ENCODE data around the gene CREB3L4.
"Not testable (repeated sequence)": the region's sequence is repeated elsewhere in the genome, so short reads cannot be mapped to it uniquely, and the experiment has no call there.

Gene CREB3L4

DNA sequence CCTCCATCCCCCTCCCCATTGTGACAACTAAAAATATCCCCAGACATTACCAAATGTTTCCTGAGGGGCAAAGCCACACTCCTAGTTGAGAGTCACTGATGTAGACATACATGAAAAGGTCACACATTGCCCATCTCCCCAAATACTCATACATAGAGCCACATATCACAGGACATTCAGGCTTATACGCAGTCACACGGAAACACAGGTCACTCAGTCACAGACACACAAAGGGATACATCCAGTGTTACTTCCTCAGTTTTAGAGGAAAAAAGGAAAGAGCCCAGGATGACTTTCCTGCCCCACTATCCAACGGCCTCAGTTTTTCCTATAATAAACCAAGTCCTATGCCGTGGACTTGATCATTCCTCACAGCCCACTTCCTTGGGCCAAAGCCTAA is 6.3 kb upstream of the CREB3L4 start:
- no peak for DNase-seq

DNA sequence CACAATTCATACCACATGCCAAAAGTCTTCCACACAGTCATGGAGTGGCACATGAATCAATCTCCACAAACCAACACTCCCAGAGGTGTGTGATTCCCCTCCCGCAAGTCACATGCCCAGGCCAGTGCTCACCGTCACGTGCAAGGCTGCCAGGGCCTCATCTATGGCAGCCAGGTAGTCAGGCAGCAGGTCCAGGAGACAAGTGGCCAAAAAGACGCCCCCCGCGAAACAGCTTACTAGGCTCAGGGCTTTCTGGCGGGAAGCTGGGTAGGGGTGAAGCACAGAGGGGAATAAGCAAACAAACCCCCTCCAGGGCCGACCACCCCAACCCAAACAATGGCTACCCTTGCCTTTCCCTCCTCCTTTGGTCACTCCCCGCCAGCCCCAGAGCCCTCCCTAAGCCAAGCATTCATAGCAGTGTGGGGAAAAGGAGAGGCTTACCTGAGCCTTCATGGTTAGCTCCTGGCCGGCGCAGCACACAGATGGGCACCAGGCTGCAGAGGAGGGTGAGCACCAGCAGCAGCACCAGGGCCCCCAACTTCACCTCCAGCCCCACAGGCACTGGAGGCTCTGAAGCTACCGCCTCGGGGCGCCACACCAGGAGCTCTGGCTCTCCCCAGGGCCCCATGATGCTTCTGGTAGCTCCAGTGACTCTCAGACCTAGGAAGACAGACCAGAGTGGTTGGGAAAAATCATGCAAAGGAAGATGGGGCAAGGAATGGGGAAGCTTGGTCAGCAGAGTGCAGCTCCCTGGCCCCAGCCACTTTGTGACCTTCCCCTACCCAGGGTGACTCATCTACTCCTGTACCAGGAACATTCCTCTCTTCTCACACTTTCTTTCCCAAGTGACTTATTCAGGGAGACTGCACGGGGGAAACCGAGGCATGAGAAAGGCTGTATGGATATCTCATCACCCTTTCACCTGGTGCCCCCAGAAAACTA is 5.3 kb upstream of the CREB3L4 start:
- DNase-seq: peak; percentile 41

DNA sequence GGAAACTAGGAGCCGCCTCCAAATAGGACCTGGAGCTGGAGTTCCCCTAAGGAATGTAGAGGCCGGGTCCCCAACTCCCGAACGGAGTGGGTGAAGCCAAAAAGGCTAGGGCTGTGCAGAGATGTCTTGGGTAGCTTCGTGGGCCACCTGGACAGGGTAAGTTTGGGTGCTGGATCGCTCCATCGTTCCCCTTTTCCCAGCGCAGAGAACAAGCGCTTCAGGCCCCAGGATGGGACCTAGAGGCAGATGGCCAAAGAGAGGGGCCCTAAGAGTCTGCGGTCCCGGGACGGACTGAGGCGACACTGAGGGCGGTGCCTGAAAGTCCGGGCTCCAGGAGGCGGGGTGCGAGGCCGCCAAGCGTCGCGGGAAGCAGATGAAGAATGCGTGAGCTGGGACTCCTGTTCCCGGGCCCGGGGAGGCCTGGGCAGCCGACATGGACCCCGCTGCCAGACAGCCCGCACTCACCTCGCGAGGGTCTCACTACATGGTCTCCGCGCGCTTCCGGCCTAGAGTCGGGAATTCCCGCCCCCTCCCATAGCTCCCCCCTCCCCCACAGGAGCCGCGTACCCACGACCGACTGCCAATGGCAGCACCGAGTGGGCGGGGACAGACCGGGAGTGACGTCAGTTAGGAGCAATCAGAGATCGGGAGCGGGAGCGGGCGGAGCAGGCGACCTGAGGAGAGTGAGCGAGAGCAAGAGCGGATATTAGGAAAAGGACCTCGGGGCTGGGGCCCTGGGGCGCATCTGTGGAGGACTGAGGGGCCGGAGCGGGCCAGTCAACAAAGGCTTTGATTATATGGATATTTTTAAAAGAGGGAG is 4.5 kb upstream of the CREB3L4 start, which contains the start of gene SLC39A1:
SLC39A1 (minus strand) TSS at position 508 of the 820 bp plus-strand sequence. CDS start 822 bp downstream, outside the sequence.
- DNase-seq: peak; percentile 99

DNA sequence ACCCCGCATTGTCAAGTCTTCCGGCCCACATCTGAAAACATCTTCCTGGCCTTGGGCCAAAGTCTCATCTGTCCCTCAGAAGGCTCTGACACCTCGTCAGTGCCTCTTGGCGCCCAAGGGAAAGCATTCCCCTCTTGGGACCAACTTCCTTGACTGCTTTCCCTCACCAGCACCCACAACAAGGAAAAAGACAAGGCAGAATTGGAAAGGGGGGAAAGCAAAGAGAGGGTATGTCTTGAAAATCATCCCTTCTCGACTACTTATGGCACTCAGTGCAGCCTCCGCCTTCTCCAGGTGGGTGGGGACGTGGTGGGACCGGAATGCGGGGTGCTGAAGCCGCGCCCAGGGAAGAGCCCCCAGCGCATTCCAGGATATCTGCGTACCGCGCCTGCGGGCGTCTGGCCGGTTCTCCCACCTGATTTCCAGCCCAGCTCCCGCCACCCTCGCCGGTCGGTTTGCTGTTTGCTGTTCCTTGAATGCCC is 3.8 kb upstream of the CREB3L4 start:
- DNase-seq: peak; percentile 68

DNA sequence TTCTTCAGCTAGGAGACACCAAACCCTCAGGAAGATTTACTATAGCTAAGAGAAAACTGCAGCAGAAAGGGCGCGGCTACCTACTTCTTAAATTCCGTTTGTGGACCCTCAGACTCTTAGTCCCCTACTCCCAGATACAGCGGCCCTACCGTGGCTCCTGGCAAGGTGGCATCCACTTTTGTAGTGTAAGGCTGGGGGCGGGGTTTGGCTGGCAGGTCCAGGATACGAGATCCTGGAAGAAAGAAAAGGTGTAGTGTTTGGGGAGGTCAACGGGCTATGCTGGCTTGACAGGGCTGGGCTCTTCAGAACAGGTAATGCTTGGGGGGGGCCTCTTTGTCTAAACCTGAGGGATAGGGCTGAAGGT is 280 bp downstream of the CREB3L4 start:
- no peak for DNase-seq

DNA sequence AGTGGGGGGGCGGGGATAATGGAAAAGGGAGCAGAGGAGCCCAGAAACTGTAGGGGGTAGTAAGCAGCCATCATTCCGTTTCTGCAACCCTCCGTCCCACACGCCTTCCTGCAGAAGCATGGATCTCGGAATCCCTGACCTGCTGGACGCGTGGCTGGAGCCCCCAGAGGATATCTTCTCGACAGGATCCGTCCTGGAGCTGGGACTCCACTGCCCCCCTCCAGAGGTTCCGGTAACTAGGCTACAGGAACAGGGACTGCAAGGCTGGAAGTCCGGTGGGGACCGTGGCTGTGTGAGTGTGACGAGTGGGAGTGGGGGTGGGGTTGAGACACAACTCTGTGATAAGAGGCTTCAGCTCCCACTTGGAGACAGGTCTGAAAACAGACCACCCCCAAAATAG is 706 bp downstream of the CREB3L4 start:
- DNase-seq: no peak

DNA sequence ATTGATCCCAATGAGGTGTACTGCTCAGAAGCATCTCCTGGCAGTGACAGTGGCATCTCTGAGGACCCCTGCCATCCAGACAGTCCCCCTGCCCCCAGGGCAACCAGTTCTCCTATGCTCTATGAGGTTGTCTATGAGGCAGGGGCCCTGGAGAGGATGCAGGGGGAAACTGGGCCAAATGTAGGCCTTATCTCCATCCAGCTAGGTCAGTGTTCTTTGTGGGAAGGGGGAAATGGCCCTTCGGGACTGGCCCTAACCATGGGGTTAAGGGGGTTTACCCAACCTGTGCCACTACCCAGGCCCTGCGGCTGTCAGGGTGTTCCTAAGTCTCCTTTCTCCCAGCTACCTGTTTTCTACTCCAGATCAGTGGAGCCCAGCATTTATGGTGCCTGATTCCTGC is 1.3 kb downstream of the CREB3L4 start:
- no peak for DNase-seq

DNA sequence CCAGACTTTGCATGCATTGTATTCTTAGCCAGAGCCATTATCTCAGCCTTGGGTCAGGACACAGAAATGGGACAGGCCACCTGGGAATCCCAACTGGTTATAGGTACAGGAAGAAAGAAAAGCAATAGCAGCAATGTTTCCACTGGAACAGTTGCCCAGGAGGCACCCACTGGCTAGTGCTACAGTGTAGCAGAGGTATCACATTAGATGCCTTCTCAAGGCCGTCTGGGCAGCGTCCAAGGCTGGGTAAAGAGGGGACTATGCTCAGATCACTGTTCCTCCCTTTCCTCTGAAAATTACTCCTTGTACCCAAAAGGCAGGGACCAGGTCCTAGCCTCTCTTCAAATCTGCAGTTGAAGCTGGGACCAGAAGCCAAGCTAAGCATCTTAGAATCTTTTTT is 2.6 kb downstream of the CREB3L4 start:
- no peak for DNase-seq

DNA sequence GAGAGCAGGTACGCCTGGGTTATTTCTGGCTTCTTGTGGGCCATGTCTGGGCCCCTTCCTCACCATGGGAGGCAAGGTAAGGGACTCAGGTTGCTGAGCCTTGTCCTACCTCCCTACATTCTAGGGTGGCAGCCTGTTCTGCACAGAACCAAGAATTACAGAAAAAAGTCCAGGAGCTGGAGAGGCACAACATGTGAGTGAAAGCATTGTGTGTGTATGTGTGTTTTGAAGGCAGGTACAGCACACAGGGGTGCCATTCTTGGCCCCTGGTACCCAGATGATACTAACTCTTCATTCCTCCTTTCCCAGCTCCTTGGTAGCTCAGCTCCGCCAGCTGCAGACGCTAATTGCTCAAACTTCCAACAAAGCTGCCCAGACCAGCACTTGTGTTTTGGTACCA is 5.4 kb downstream of the CREB3L4 start:
- DNase-seq: no peak

DNA sequence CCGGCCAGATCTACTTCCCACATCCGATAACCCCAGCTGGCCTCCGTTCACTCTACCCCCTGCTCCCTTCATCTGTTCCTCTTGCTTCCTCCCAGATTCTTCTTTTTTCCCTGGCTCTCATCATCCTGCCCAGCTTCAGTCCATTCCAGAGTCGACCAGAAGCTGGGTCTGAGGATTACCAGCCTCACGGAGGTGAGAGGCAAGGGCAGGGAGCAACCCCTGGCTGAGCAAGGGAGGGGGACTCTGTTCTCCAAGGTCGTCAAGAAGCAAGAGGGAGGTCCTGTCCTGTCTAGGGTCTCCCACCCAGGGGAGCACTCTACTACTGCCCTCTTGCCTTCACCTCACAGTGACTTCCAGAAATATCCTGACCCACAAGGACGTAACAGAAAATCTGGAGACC is 5.8 kb downstream of the CREB3L4 start:
- DNase-seq: no peak

DNA sequence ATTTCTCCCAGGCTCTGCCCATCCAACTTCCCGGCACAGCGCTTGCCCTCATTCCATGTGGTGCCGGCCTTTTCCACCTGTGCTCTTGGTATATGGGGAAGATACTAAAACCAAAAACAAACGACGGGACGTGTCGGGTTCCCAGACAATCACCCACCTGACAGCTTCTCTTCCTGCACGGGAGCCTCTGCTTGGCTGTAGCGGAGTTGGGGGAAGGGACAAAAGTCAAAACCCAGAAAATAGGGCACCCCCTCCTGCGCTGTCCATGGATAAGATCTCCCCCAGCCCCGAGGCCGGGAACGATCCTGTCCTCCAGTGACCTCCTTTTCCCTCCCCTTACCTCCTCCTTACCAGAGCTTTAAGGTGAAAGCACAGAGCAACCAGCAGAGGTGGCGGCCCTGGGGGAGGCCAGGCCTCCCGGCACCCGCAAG is 9.1 kb downstream of the CREB3L4 start:
- DNase-seq: no peak

DNA sequence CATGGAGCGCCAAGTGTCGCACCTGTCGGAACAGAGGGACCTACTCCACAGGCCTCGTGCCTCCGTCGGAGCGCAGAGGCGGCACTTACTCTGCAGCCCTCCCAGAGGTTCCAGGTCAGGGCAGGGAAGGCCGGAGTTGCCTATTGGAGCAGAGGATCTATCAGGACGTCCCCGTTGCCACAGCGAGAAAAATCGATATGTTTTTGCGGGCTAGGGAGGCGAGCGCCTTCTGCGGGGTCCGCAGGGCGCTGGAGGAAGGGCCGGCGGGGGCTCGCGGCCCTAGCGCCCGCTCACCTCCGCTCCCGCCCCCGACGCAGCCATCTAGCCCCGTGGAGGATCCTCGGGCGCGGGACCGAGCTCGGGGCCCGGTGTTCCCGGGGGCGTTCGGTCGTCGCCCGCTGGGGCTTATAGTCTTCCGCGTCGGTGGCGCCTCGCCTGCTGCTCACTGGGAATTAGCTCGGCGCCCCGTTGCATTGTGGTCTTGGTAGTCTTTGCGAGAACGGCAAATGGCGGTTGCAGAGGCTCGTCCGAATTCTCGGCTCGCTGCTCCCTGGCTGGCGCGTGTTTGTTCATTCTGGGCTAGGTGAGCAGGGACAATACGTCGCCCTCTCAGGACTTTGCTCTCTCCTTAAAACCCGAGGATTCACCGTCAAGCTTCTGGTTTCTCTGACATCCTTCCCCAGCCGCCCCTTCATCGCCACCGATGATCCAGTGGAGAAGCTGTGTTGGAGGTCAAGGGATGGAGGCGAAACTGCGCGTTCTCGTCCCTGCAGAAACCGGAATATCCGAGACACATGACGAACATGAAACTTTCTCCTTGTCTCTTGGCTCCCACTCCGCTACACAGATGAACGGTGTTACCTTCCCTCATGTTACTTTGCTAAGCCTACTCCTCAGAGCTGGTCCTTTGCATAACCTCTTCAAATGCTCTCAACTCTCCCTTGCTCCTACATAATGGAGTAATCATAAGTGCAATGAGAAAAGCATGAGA is 9.8 kb downstream of the CREB3L4 start, which contains the start of gene JTB:
JTB (minus strand) TSS at position 425 of the 991 bp plus-strand sequence; CDS start at position 3, 422 bp downstream.
- DNase-seq: peak; percentile 90

DNA sequence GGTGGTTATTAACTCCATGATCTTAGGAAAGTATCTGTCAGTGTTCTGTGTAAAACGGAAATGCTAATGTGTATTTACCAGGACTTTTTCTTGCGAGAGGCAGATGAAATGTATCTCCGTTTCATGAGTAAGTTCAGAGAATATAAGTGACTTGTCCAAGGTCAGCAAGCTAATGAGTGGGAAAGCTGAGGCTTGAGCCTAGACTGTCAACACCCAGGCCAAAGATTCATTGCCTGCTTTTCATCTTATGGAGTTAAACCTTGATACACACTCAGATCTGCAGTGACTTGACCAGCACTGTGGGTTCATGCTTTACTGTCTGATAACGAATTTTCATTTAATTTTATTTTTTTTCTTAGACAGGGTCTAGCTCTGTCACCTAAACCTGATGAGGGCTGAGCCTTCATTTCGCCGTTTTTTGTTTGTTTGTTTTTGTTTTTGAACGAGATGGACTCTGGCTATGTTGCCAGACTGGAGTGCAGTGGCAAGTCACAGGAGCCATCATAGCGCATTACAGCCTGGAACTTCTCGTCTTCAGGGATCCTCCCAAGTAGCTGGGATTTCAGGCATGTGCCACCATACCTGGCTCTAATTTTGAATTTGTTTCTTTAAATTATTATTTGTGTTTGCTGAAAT is 10.7 kb downstream of the CREB3L4 start:
- DNase-seq: no peak

DNA sequence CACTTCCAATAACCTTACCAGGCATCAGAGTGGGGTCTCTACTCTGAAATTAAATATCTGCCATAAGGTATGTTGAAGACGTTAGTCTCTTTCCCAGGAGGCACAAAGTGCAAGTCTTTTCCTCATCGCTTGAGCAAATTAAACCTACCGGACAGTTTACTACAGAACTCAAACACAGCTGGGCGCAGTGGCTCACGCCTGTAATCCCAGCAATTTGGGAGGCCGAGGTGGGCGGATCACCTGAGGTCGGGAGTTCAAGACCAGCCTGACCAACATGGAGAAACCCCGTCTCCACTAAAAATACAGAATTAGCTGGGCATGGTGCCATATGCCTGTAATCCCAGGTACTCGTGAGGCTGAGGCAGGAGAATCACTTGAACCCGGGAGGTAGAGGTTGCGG is 11.4 kb downstream of the CREB3L4 start:
- DNase-seq: not testable (repeated sequence)

DNA sequence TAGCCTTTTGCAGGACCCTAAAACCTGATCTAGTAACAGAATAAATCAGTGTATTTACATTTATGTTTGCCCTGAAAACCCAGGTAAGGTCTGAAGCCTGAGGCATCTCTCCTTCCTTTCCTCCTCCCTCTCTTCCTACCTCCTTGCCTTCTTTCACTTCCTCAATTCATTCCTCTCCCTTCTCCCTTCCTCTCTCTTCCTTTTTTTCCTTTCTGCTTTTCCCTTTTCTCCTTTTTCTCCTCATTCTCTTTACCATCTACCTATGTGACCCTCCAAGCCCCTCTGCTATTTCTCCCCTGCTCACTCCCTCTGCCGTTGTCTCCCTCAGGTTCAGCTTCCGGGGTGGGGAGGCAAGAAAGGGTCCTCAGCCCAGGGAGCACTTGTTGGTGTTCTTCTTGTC is 14.0 kb downstream of the CREB3L4 start:
- not testable (repeated sequence) for DNase-seq

DNA sequence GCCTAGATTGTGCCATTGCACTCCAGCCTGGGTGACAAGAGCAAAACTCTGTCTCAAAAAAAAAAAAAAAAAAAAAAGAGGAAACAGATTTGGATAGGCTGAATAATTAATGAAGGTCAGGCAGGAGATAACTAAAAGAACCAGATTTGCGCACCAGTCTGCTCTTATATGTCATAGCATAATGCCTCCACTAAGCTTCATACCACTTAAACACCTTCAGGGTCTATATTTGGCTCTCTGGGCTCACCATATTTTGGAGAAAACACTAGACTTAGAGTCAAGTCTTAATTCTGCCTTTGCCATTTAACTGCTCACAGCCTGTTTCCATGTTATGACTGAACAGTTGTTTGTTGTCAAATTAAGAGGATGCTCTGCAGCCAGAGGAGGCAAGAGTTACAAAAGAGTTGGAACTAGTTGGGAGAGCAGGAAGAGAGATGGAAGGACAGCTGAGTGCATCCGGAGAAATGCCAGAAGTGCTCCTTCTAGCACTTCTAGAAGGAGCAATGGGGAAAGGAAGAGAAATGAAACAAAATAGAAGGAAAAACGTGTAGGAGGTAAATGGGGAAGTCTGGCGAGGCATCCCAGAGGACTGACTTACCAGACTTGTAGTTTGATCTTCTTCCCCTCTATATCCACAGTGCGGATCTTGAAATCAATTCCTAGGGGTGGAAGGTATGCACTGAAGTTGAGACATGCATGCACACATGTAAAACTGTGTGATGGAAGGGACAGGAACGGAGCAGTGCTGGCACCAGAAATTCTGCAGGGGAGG is 16.6 kb downstream of the CREB3L4 start:
- DNase-seq: no peak

DNA sequence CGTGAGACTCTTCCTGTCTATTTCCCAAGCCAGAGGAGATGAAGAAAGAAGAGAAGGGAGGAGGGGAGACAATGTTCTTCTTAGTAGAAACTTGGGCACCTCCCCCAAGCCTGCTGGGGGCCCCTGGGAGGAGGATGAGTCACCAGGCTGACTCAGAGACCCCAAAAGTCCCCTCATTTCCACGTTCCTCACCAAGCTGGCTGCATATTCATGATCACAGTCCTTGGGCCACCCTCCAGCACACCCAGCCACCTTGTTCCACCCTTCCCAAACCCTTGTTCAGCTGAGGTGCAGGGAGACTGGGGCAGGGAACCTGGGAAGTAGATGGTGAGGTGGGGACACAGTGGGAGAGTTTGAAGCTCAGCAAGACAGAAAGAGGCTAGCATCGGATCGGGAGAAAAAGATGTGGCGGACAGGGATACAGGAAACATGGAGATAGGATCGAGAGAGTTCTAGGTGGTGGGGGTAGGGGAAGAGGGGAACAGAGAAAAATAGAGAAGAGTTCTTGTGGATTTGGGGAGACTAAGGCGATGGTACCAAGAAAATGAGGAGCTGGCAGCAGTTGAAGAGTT is 17.7 kb downstream of the CREB3L4 start:
- DNase-seq: peak; percentile 50

DNA sequence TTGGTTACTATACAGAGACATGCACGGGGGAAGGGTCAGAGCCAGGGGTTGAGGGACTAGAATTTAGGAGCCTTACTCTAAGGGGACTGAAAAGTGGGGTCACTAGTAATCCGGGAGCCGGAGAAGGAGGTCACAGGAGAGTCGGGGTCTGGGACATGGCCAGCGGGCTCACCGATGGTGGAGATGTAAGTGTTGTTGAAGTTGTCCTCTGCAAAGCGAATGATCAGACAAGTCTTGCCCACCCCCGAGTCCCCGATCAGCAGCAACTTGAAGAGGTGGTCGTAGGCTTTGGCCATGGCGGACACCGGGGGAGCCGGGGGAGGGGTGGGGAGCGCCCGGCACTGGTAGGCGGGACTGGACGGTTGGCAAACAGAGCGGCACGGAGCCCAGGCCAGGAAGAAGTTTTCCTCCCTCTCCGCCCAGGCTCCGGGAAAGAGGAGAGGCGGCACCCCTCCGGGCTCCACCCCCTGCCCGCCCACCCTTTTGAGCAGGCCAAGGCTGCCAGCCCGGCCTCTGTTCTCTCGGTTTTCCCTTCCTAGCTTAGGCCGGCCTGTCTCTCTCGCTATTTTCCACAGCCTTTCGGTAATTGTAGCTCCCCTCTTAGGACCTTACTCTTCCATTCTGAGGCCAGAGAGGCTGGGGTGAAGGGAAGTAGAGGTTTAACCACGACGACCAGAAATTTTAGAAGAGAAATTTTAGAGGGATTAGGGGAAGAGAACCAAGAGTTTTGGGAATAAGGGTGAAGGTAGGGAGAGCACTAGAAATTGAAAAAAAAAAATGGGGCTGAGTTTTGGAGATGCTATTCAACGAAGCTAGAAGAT is 18.4 kb downstream of the CREB3L4 start, which contains the start of gene RAB13:
RAB13 (minus strand) TSS at position 399 of the 821 bp plus-strand sequence; CDS start at position 296, 103 bp downstream.
- DNase-seq: peak; percentile 93

DNA sequence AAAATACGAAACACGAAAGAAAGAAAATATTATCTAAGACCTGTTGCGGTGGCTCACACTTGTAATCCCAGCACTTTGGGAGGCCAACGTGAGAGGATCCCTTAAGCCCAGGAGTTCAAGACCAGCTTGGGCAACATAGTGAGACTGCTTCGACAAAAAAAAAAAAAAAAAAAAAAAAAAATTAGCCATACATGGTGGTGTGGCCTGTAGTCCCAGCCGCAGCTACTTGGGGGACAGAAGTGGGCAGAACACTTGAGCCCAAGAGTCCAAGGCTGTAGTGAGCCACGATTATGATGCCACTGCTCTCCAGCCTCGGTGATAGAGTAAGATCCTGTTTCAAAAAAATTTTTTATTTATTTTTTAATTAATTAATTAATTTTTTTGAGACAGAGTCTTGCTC is 19.9 kb downstream of the CREB3L4 start:
- no peak for DNase-seq
